GM12892 (cell line): ENCODE data around the gene PRKD3.

Experiments
- POLR2A ChIP-seq: IDR thresholded peaks from 2 replicates; pipeline ENCODE4 v1.6.1; 2011; ENCODE audit warnings: low read depth, low read length, control low read depth
- POLR2AphosphoS5 ChIP-seq: IDR thresholded peaks from 2 replicates; pipeline ENCODE4 v1.6.1; 2011; ENCODE audit warnings: low read depth, low read length, control low read depth

- TF ChIP-seq POLR2AphosphoS5 (no peak), POLR2A (no peak)
Observed at GRCh38 chr2:37348155-37348554, 23.5 kb upstream of the PRKD3 start.
